GM21390 (cell line): ENCODE results near the gene PIWIL4.

Experiments used
- ATAC-seq: cut with Tn5 transposase; IDR thresholded peaks from one replicate; pipeline ENCODE4 v1.9.1; 2021; ENCODE audit not compliant: unreplicated experiment

Gene PIWIL4

GRCh38 chr11:94567181-94567670 lies at the start of gene PIWIL4:
Gene PIWIL4, plus strand, starts transcription at chr11:94567368. Its CDS starts 151 bp downstream, at chr11:94567519.
- no peak for ATAC-seq

GRCh38 chr11:94518300-94518699 lies 48.9 kb upstream of the PIWIL4 start:
- no peak for ATAC-seq

GRCh38 chr11:94519478-94520084 lies 47.6 kb upstream of the PIWIL4 start:
- no peak for ATAC-seq

- ATAC-seq: no peak
Measured at GRCh38 chr11:94521684-94522083, 45.5 kb upstream of the PIWIL4 start.

GRCh38 chr11:94524341-94524740 lies 42.8 kb upstream of the PIWIL4 start:
- ATAC-seq: no peak

GRCh38 chr11:94525546-94526324 lies 41.4 kb upstream of the PIWIL4 start:
- no peak for ATAC-seq

- ATAC-seq: no peak
Measured at GRCh38 chr11:94526645-94527438, 40.3 kb upstream of the PIWIL4 start.

- ATAC-seq: no peak
Measured at GRCh38 chr11:94528551-94528950, 38.6 kb upstream of the PIWIL4 start.

GRCh38 chr11:94532211-94532610 lies 35.0 kb upstream of the PIWIL4 start:
- ATAC-seq: no peak

- ATAC-seq: no peak
Measured at GRCh38 chr11:94533206-94533605, 34.0 kb upstream of the PIWIL4 start.

- ATAC-seq: no peak
Measured at GRCh38 chr11:94533696-94534630, 33.2 kb upstream of the PIWIL4 start.

GRCh38 chr11:94536386-94536785 lies 30.8 kb upstream of the PIWIL4 start:
- no peak for ATAC-seq

- ATAC-seq: no peak
Measured at GRCh38 chr11:94537031-94537600, 30.1 kb upstream of the PIWIL4 start.

- ATAC-seq: no peak
Measured at GRCh38 chr11:94539420-94539819, 27.7 kb upstream of the PIWIL4 start.

- ATAC-seq: peak; percentile 81
Measured at GRCh38 chr11:94543695-94544645, 23.2 kb upstream of the PIWIL4 start, which contains the start of gene FUT4. Gene FUT4, plus strand, starts transcription at chr11:94543921. Its CDS starts 213 bp downstream, at chr11:94544134.

GRCh38 chr11:94544646-94545263 lies 22.4 kb upstream of the PIWIL4 start:
- no peak for ATAC-seq

GRCh38 chr11:94545264-94546161 lies 21.7 kb upstream of the PIWIL4 start:
- no peak for ATAC-seq

- ATAC-seq: no peak
Measured at GRCh38 chr11:94546162-94546470, 21.1 kb upstream of the PIWIL4 start.
